K562 (cell line): Measurements from ENCODE around the gene GALNT17. TPM values are rescaled to one million over a fixed set of nuclear protein-coding genes. Genes with fewer than 3 reads are reported as not detected.

ENCODE experiments used
- ATAC-seq: fragments of 200-7000 bp; cut with Tn5 transposase; 3 replicates; pipeline ENCODE4 v1.9.1; 2020; ENCODE audit warnings: moderate library complexity
- BruUV-seq: library from RNA; stranded (reverse); fragments of 400-500 nt; replicated peaks from 2 replicates; lab custom pipeline; 2021; lab: Mats Ljungman, UMichigan
- CTCF ChIA-PET: fragments of 300-600 bp; formaldehyde crosslinking; extraction: SDS; loops from one replicate; lab custom pipeline; 2021; ENCODE audit warnings: low intra/inter-chr PET ratio; lab: Yijun Ruan, JAX
- POLR2A ChIA-PET: fragments of 300-600, 350-650 bp; sonication (Branson Sonifier 250); formaldehyde crosslinking; extraction: SDS; loops from one replicate; lab custom pipeline; 2021; ENCODE audit warnings: antibody characterized with exemption, inconsistent platforms; lab: Yijun Ruan, JAX
- DNase-seq, 4 experiments: peaks; one replicate each; pipeline versions ENCODE4 v3.0.0 to v3.0.0-alpha.2; 2011 to 2018; ENCODE audit warnings: low spot score in 3 of 4, mixed read lengths in 3 of 4; ENCODE audit errors: extremely low read depth in 1 of 4
- FAIRE-seq: peaks from 2 replicates; lab custom pipeline; 2011; peaks lifted over from hg19 to GRCh38; lab: Jason Lieb, UNC
- H2AFZ ChIP-seq: 2 replicates; pipeline ENCODE4 v1.6.0; 2011; ENCODE audit warnings: low read depth, low read length, control low read depth, inconsistent platforms
- H3K27ac ChIP-seq: fragments of 200-600 bp; 3 replicates; pipeline ENCODE4 v1.8.0; 2011; ENCODE audit warnings: low read depth, mild to moderate bottlenecking, control low read depth, inconsistent platforms, low read length, moderate library complexity, mixed read lengths; ENCODE audit errors: extremely low read depth
- H3K27me3 ChIP-seq, 2 experiments: fragments of 300-600 bp in 1 of 2; 2 replicates in 1 of 2; 3 replicates in 1 of 2; pipeline versions ENCODE4 v1.6.0 to v1.8.0; 2011; ENCODE audit warnings: inconsistent platforms in 2 of 2, low read length in 2 of 2, mild to moderate bottlenecking in 1 of 2, mixed read lengths in 1 of 2, moderate library complexity in 1 of 2; ENCODE audit not compliant: control insufficient read depth in 2 of 2, insufficient read depth in 2 of 2
- H3K36me3 ChIP-seq: fragments of 300-600 bp; 3 replicates; pipeline ENCODE4 v1.8.0; 2011; ENCODE audit warnings: mild to moderate bottlenecking, low read length, inconsistent platforms; ENCODE audit not compliant: control insufficient read depth, insufficient read depth
- H3K4me1 ChIP-seq, 2 experiments: fragments of 200-600 bp in 1 of 2; replicated peaks in 1 of 2; 2 replicates in 1 of 2; 3 replicates in 1 of 2; pipeline versions ENCODE4 v1.5.1 to v1.8.0; 2011; ENCODE audit warnings: inconsistent platforms in 2 of 2, low read length in 2 of 2, mild to moderate bottlenecking in 1 of 2, mixed read lengths in 1 of 2, moderate library complexity in 1 of 2; ENCODE audit not compliant: control insufficient read depth in 2 of 2, insufficient read depth in 2 of 2
- H3K4me2 ChIP-seq: 2 replicates; pipeline ENCODE4 v1.6.1; 2011; ENCODE audit warnings: low read length, control low read depth, inconsistent platforms, mixed read lengths; ENCODE audit not compliant: insufficient read depth
- H3K4me3 ChIP-seq: fragments of 200-600 bp; sonication (generic), shearing (Covaris generic); 2 replicates; pipeline ENCODE4 v1.5.1; 2016; ENCODE audit warnings: control low read depth, inconsistent platforms
- H3K79me2 ChIP-seq: fragments of 200-600 bp; 3 replicates; pipeline ENCODE4 v1.8.0; 2011; ENCODE audit warnings: low read length, inconsistent platforms; ENCODE audit not compliant: control insufficient read depth, insufficient read depth
- H3K9ac ChIP-seq, 2 experiments: 2 replicates each; pipeline versions ENCODE4 v1.6.0 to v1.6.1; 2011; ENCODE audit warnings: low read depth in 2 of 2, low read length in 2 of 2, control low read depth in 1 of 2, inconsistent platforms in 1 of 2, mild to moderate bottlenecking in 1 of 2, mixed read lengths in 1 of 2; ENCODE audit not compliant: insufficient read depth in 1 of 2
- H3K9me1 ChIP-seq: one replicate; pipeline ENCODE4 v1.6.0; 2011; ENCODE audit warnings: inconsistent platforms, mild to moderate bottlenecking, low read length, moderate library complexity; ENCODE audit not compliant: control insufficient read depth, insufficient read depth
- H3K9me3 ChIP-seq: replicated peaks from 2 replicates; pipeline ENCODE4 v1.5.1; 2011; ENCODE audit warnings: low read depth, low read length, inconsistent platforms; ENCODE audit not compliant: control insufficient read depth, insufficient read depth
- H4K20me1 ChIP-seq: replicated peaks from 2 replicates; pipeline ENCODE4 v1.6.1; 2011; ENCODE audit warnings: low read length, inconsistent platforms, mixed read lengths; ENCODE audit not compliant: control insufficient read depth, insufficient read depth
- CREB5 ChIP-seq: fragments of 250-450 bp; sonication (Bioruptor Pico); IDR thresholded peaks from 2 replicates; pipeline ENCODE4 v1.5.0; 2020; ENCODE audit warnings: mild to moderate bottlenecking
- DLX4 ChIP-seq: fragments of 250-450 bp; sonication (Bioruptor Pico); IDR thresholded peaks from 2 replicates; pipeline ENCODE4 v1.6.1; 2021; ENCODE audit warnings: mild to moderate bottlenecking
- KLF1 ChIP-seq: fragments of 450-650 bp; IDR thresholded peaks from 2 replicates; pipeline ENCODE4 v1.6.1; 2016; ENCODE audit warnings: missing genetic modification characterization, missing compliant biosample characterization
- NFATC3 ChIP-seq: fragments of 450-650 bp; IDR thresholded peaks from 2 replicates; pipeline ENCODE4 v1.6.1; 2017; ENCODE audit warnings: mild to moderate bottlenecking
- NUFIP1 ChIP-seq: fragments of 450-650 bp; IDR thresholded peaks from 2 replicates; pipeline ENCODE4 v1.6.1; 2018; ENCODE audit not compliant: partially characterized antibody
- PRDM10 ChIP-seq: fragments of 450-650 bp; IDR thresholded peaks from 2 replicates; pipeline ENCODE4 v1.6.1; 2018; ENCODE audit not compliant: partially characterized antibody
- SIX5 ChIP-seq, 2 experiments: IDR thresholded peaks; 2 replicates each; pipeline ENCODE4 v1.6.1; 2011; ENCODE audit warnings: low read length in 2 of 2, borderline replicate concordance in 1 of 2, low read depth in 1 of 2, mild to moderate bottlenecking in 1 of 2, moderate library complexity in 1 of 2; ENCODE audit not compliant: insufficient read depth in 1 of 2
- SRSF9 ChIP-seq: fragments of 200-400 bp; formaldehyde crosslinking; IDR thresholded peaks from 2 replicates; pipeline ENCODE4 v1.6.1; 2017; ENCODE audit warnings: low read depth, low read length, borderline replicate concordance
- ZNF644 ChIP-seq: fragments of 200-800 bp; sonication (Bioruptor generic); IDR thresholded peaks from 2 replicates; pipeline ENCODE4 v1.6.1; 2016; ENCODE audit warnings: low read depth, missing genetic modification characterization, missing compliant biosample characterization
- ZNF740 ChIP-seq, 3 experiments: fragments of 200-800 bp in 1 of 3; sonication (Bioruptor generic) in 1 of 3; sonication (generic) in 1 of 3; formaldehyde crosslinking in 1 of 3; IDR thresholded peaks; 2 replicates each; pipeline versions ENCODE4 v1.6.1 to v1.8.0; 2016 to 2022; ENCODE audit warnings: mild to moderate bottlenecking in 2 of 3, missing compliant biosample characterization in 2 of 3, missing genetic modification characterization in 2 of 3, missing genetic modification reagents in 1 of 3
- ZNF778 ChIP-seq: fragments of 450-650 bp; formaldehyde crosslinking; IDR thresholded peaks from 2 replicates; pipeline ENCODE4 v1.4.0; 2020; ENCODE audit warnings: mild to moderate bottlenecking, moderate library complexity
- WGBS: fragments of 100-300 bp; shearing (Covaris generic); methylation state at CpG from one replicate; pipeline ENCODE4 v1.1.6; 2016; ENCODE audit warnings: low coverage, mixed read lengths; ENCODE audit not compliant: insufficient coverage; ENCODE audit errors: missing lambda C conversion rate; 5-methylcytosine and 5-hydroxymethylcytosine counted together
- in situ Hi-C: fragments of 300-500 bp; cut with MboI; formaldehyde crosslinking; loops from 4 replicates; pipeline ENCODE4 v1.15.0; 2018; ENCODE audit warnings: inconsistent platforms, mixed read lengths
- intact Hi-C: fragments of 100-400 bp; cut with micrococcal nuclease; formaldehyde crosslinking; loops from 2 replicates; pipeline ENCODE4 v1.14.2; 2022
- polyA plus RNA-seq, 8 experiments: library from polyadenylated mRNA; depleted of rRNA in 4 of 8; stranded (reverse) in 5 of 8; unstranded in 3 of 8; fragments of >200 nt; fragmentation: Nextera tagmentation in 2 of 8; fragmentation: Illumina TruSeq in 1 of 8; extraction: Ambion mirVana in 2 of 8; extraction: Trizol in 1 of 8; gene quantifications; 2 replicates each; pipeline versions ENCODE4 v1.2.1 to v1.2.3, GENCODE V29; 2011 to 2014; ENCODE audit warnings: inconsistent platforms in 1 of 8, missing spikeins in 1 of 8
- total RNA-seq, 7 experiments: library from RNA; depleted of rRNA in 6 of 7; stranded (reverse); fragments of >200 nt in 6 of 7; fragmentation: Illumina TruSeq in 2 of 7; extraction: Trizol in 2 of 7; gene quantifications; 2 replicates each; pipeline versions ENCODE4 v1.2.1 to v1.2.3, GENCODE V29; 2011 to 2021; ENCODE audit warnings: low replicate concordance in 1 of 7

GALNT17 gene
- total and polyA plus RNA-seq, 9 of the 15 experiments (the other 6 are each of a cell fraction or from before 2014, with no cell fraction given): not detected

GRCh38 chr7:71649812-71650211 is 517.9 kb downstream of the GALNT17 start (continued):
- TF ChIP-seq ZNF740 (CRISPR knock-in tag; IDR thresholded peaks at IDR 0.05): no peak
- no peak for TF ChIP-seq ZNF740 (tag; IDR thresholded peaks at IDR 0.05)
- TF ChIP-seq ZNF644 (tag): no peak
- TF ChIP-seq KLF1: no peak
- no peak for TF ChIP-seq SRSF9

GRCh38 chr7:71650653-71651337 is 518.9 kb downstream of the GALNT17 start:
- CTCF ChIA-PET: no interaction called here
- TF ChIP-seq DLX4 (CRISPR knock-in tag): no peak
- TF ChIP-seq ZNF778: no peak
- TF ChIP-seq NUFIP1: no peak
- no peak for TF ChIP-seq SIX5 (IDR thresholded peaks at IDR 0.05; ENCODE audit: borderline replicate concordance in 1 of 2, insufficient read depth in 1 of 2, low read depth in 1 of 2, low read length in 2 of 2)
- TF ChIP-seq PRDM10: no peak
- no peak for TF ChIP-seq CREB5
- TF ChIP-seq NFATC3: no peak

More at GRCh38 chr7:71650653-71651337, 518.9 kb downstream of the GALNT17 start:
- 0% methylated on average over 2 of the region's 2 CpGs for WGBS
- intact Hi-C loops: no loop called here
- H3K9ac ChIP-seq: no peak overlapping the region
- H3K9me1 ChIP-seq: no peaks in the 10 kb centered on the region
- H2AFZ ChIP-seq: no peak overlapping the region
- DNase-seq (no peak), ATAC-seq (no peak), FAIRE-seq (no peak)
- H3K27me3 ChIP-seq: peaks cover 0 to 2% of the 10 kb centered on the region in 2 experiments; a peak in 1 of 5 replicates
- H3K27ac ChIP-seq: no peak overlapping the region
- no peaks in the 10 kb centered on the region for H3K4me1 ChIP-seq
- POLR2A ChIA-PET: no interaction called here
- H3K4me3 ChIP-seq: no peak overlapping the region
- in situ Hi-C loops: no loop called here
- H4K20me1 ChIP-seq: no peaks in the 10 kb centered on the region
- H3K79me2 ChIP-seq: no peaks in the 10 kb centered on the region
- no peaks in the 10 kb centered on the region for H3K36me3 ChIP-seq
- H3K4me2 ChIP-seq: no peak overlapping the region
- no TSS peak for BruUV-seq
- no peaks in the 10 kb centered on the region for H3K9me3 ChIP-seq
